K562 (cell line): ENCODE data around the gene GPRC5A.

Experiments used
- EZH2 ChIP-seq: IDR thresholded peaks from 2 replicates; pipeline ENCODE4 v1.6.1; 2012; ENCODE audit warnings: low read depth, mild to moderate bottlenecking, inconsistent platforms, low read length, borderline replicate concordance
- NR2C2 ChIP-seq, 2 experiments: fragments of 200-800 bp in 1 of 2; sonication (Bioruptor generic) in 1 of 2; sonication (generic) in 1 of 2; formaldehyde crosslinking in 1 of 2; IDR thresholded peaks; 2 replicates each; pipeline versions ENCODE4 v1.6.1 to v1.8.0; 2016 to 2022; ENCODE audit warnings: mild to moderate bottlenecking in 1 of 2, missing compliant biosample characterization in 1 of 2, missing genetic modification characterization in 1 of 2, missing genetic modification reagents in 1 of 2
- POLR2AphosphoS5 ChIP-seq: IDR thresholded peaks from 2 replicates; pipeline ENCODE4 v1.6.1; 2011; ENCODE audit warnings: mild to moderate bottlenecking, low read depth, low read length, moderate library complexity; ENCODE audit not compliant: control insufficient read depth, insufficient read depth
- RAD21 ChIP-seq, 2 experiments: fragments of 250-450 bp in 1 of 2; fragments of 450-650 bp in 1 of 2; sonication (Bioruptor Pico) in 1 of 2; formaldehyde crosslinking in 1 of 2; IDR thresholded peaks in 1 of 2; conservative IDR thresholded peaks in 1 of 2; 2 replicates each; pipeline versions ENCODE4 v1.4.0 to v1.8.0; 2020 to 2022; ENCODE audit warnings: mild to moderate bottlenecking in 2 of 2, moderate library complexity in 1 of 2
- SP2 ChIP-seq: IDR thresholded peaks from 2 replicates; pipeline ENCODE4 v1.6.1; 2011; ENCODE audit warnings: mild to moderate bottlenecking, low read depth, low read length, moderate library complexity; ENCODE audit not compliant: poor library complexity, severe bottlenecking; ENCODE audit errors: extremely low read depth
- TBP ChIP-seq: optimal IDR thresholded peaks from 2 replicates; pipeline ENCODE3; 2011; ENCODE audit warnings: low read depth, low read length, improper control_type of control experiment
- TCF7L2 ChIP-seq: fragments of 150-350 bp; IDR thresholded peaks from 2 replicates; pipeline ENCODE4 v1.6.1; 2016; ENCODE audit warnings: low read depth, mild to moderate bottlenecking, low read length, moderate library complexity
- ZNF140 ChIP-seq: fragments of 250-450 bp; sonication (Bioruptor Pico); IDR thresholded peaks from 2 replicates; pipeline ENCODE4 v1.8.0; 2021; ENCODE audit warnings: moderate library complexity, mild to moderate bottlenecking, inconsistent platforms
- ZNF174 ChIP-seq: fragments of 250-450 bp; sonication (Bioruptor Pico); IDR thresholded peaks from 2 replicates; pipeline ENCODE4 v1.4.0; 2020; ENCODE audit warnings: mild to moderate bottlenecking
- TF ChIP-seq, protein P1 (sequence below), 3 experiments: IDR thresholded peaks in 2 of 3; conservative IDR thresholded peaks in 1 of 3; 2 replicates each; pipeline ENCODE4 v1.5.1; 2011 to 2012; ENCODE audit warnings: low read length in 3 of 3, mild to moderate bottlenecking in 3 of 3, control low read depth in 2 of 3, improper control_type of control experiment in 1 of 3, inconsistent platforms in 1 of 3, low read depth in 1 of 3, mixed read lengths in 1 of 3, moderate library complexity in 1 of 3; ENCODE audit not compliant: insufficient read depth in 2 of 3

DNA sequence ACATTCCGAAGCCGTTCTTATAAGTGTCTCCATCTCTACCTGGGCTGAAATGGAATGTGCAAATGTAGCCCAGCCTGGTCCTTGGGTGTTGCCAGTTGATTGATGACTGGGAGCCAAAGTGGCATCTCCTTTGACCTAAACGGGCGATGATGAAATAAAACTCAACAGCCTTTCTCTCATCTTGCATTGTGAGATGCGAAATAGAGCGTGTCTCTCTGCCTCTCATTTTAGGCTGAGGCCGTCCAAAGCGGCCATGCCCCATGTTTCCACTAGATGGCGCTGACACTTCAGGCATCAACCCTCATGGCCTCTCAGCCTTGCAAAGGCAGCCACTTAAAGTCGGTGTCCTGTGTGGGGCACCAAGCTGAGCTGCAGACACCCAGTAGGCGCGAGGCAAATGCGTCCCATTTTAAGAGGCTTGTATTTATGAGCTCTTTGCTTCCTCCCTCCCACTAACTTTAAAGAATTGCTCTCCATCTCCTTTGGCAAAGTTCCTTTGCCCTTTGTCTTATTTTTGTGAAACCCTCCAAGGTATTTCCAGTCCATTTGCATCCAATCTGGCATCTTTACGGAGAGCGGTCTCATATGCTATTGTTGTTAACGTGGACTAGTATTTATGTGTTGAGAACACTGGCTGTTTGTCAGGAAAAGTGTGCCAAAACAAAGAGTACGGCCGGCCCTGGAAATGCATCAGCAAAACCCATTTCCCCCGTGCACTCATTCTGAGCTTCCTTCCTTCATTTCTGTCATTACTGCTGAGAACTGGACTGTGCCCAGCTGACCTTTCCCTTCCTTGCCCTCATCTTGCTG is 25.0 kb downstream of the GPRC5A start:
- TF ChIP-seq POLR2AphosphoS5 (no peak), TBP (no peak), EZH2 (no peak), TCF7L2 (no peak), ZNF140 (CRISPR knock-in tag) (no peak), ZNF174 (CRISPR knock-in tag) (no peak), NR2C2 (CRISPR knock-in tag; IDR thresholded peaks at IDR 0.05) (no peak), NR2C2 (tag; IDR thresholded peaks at IDR 0.05) (no peak), SP2 (no peak), RAD21 (CRISPR knock-in tag; conservative IDR thresholded peaks at IDR 0.05 in 1 of 2, IDR thresholded peaks at IDR 0.05 in 1 of 2) (peak; percentile 87 to 93)
- TF ChIP-seq, protein P1, sequence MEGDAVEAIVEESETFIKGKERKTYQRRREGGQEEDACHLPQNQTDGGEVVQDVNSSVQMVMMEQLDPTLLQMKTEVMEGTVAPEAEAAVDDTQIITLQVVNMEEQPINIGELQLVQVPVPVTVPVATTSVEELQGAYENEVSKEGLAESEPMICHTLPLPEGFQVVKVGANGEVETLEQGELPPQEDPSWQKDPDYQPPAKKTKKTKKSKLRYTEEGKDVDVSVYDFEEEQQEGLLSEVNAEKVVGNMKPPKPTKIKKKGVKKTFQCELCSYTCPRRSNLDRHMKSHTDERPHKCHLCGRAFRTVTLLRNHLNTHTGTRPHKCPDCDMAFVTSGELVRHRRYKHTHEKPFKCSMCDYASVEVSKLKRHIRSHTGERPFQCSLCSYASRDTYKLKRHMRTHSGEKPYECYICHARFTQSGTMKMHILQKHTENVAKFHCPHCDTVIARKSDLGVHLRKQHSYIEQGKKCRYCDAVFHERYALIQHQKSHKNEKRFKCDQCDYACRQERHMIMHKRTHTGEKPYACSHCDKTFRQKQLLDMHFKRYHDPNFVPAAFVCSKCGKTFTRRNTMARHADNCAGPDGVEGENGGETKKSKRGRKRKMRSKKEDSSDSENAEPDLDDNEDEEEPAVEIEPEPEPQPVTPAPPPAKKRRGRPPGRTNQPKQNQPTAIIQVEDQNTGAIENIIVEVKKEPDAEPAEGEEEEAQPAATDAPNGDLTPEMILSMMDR (IDR thresholded peaks at IDR 0.05 in 2 of 3, conservative IDR thresholded peaks at IDR 0.05 in 1 of 3; ENCODE audit: insufficient read depth in 2 of 3, low read depth in 1 of 3, low read length in 3 of 3): peak; percentile 87 to 94 (median 92)
